Measurements from ENCODE around the gene TPX2.

DNA sequence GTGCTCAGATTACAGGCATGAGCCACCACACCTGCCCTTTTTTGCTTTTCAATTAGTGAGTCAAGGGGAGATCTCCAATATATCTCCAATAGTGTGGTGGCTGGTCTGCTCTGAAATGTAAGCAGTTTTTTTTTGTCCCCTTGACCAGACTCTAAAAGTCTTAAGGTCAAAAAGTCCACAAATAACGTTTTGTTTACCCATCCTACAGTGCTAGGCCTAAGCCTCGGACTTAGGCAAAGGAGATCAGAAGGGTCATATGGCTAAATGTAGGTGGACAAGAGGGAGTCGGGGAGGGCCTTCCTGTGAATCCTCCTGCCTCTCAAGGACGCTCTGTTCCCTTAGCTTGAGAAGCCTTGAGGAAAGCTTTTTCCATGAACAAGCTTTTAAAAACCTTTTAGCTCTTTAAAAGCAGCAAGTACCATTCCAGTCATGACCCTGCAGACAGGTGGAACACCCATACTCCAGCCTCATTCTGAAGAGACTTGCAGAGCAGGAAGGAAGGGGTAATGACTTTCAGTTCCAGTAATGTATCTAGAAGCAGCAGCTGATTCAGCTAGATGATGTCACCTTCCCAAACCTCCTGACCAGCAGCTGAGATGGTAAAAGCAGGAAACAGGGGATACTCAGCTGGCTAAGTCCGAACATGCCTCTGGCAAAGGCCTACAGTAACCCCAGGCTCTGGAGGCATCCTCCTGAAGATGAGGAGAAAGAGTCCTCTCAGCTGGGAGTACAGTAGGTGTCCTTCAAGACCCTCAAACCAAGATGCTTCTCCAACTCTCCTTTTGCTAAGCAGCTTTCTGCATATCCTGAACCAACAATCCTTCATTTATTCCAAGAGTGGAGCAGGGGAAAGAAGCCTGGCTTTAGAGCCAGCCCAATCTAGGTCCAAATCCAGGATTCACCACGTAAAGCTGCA, 40.0 kb upstream of the TPX2 start:
- TF ChIP-seq, protein P1, sequence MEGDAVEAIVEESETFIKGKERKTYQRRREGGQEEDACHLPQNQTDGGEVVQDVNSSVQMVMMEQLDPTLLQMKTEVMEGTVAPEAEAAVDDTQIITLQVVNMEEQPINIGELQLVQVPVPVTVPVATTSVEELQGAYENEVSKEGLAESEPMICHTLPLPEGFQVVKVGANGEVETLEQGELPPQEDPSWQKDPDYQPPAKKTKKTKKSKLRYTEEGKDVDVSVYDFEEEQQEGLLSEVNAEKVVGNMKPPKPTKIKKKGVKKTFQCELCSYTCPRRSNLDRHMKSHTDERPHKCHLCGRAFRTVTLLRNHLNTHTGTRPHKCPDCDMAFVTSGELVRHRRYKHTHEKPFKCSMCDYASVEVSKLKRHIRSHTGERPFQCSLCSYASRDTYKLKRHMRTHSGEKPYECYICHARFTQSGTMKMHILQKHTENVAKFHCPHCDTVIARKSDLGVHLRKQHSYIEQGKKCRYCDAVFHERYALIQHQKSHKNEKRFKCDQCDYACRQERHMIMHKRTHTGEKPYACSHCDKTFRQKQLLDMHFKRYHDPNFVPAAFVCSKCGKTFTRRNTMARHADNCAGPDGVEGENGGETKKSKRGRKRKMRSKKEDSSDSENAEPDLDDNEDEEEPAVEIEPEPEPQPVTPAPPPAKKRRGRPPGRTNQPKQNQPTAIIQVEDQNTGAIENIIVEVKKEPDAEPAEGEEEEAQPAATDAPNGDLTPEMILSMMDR (IDR thresholded peaks at IDR 0.05), result no peak
- TF ChIP-seq POLR2A (IDR thresholded peaks at IDR 0.05), result peak in 2 of 3 donors; percentile 50
